Body of pancreas (tissue), 4 donors: ENCODE results near the gene OTX1. TPM values are rescaled to one million over a fixed set of nuclear protein-coding genes. Genes with fewer than 3 reads are reported as not detected.

Experiments
- ATAC-seq: fragments of 150-250 bp; one replicate; pipeline ENCODE4 v1.9.1; 2016
- DNase-seq, 4 donors: peaks; one replicate each; pipeline ENCODE4 v3.0.0-alpha.2; 2019
- H3K27ac ChIP-seq, 4 donors: fragments of 200-600 bp; sonication (generic); 1 replicate in 3 of 4; 2 replicates in 1 of 4; pipeline versions ENCODE4 v1.5.1 to v1.6.1; 2016 to 2019; ENCODE audit warnings: mild to moderate bottlenecking in 1 of 4, mixed read lengths in 1 of 4, moderate library complexity in 1 of 4
- H3K27me3 ChIP-seq, 2 donors: fragments of 200-600 bp; sonication (generic); one replicate each; pipeline ENCODE4 v1.6.0; 2016; ENCODE audit warnings: mild to moderate bottlenecking in 1 of 2
- H3K36me3 ChIP-seq, 2 donors: fragments of 200-600 bp; sonication (generic); replicated peaks in 1 of 2; 2 replicates each; pipeline ENCODE4 v1.5.1; 2016; ENCODE audit warnings: low read depth in 2 of 2; ENCODE audit not compliant: insufficient read depth in 1 of 2
- H3K4me1 ChIP-seq: fragments of 200-600 bp; sonication (generic); one replicate; pipeline ENCODE4 v1.6.0; 2016
- H3K4me3 ChIP-seq, 2 donors: fragments of 200-600 bp; sonication (generic); 1 replicate in 1 of 2; 2 replicates in 1 of 2; pipeline ENCODE4 v1.5.1; 2016 to 2019
- H3K9me3 ChIP-seq, 3 donors: fragments of 200-600 bp; sonication (generic); 1 replicate in 2 of 3; 2 replicates in 1 of 3; pipeline ENCODE4 v1.5.1; 2016
- POLR2A ChIP-seq, 3 donors: fragments of 450-650 bp; IDR thresholded peaks; one replicate each; pipeline ENCODE4 v1.6.1; 2016; ENCODE audit warnings: antibody characterized with exemption in 3 of 3, mild to moderate bottlenecking in 2 of 3
- WGBS, 2 donors: methylation state at CpG; one replicate each; pipeline ENCODE4 v1.1.5; 2017; 5-methylcytosine and 5-hydroxymethylcytosine counted together
- intact Hi-C: fragments of 100-400 bp; cut with DNase I; formaldehyde crosslinking; loops from one replicate; pipeline ENCODE4 v1.15.1; 2023
- total RNA-seq, 2 donors: library from RNA; depleted of rRNA; stranded (reverse); fragments of >200 nt; gene quantifications; one replicate each; pipeline ENCODE4 v1.1.0, GENCODE V29; 2016
- TF ChIP-seq, protein P1 (sequence below), 7 experiments: fragments of 450-650 bp in 4 of 7; fragments of 200-600 bp in 3 of 7; sonication (generic) in 3 of 7; IDR thresholded peaks; one replicate each; pipeline ENCODE4 v1.5.1; 2016 to 2019; ENCODE audit warnings: antibody characterized with exemption in 7 of 7

Gene OTX1
- total RNA-seq, 2 donors from 2014 or later: not detected

DNA sequence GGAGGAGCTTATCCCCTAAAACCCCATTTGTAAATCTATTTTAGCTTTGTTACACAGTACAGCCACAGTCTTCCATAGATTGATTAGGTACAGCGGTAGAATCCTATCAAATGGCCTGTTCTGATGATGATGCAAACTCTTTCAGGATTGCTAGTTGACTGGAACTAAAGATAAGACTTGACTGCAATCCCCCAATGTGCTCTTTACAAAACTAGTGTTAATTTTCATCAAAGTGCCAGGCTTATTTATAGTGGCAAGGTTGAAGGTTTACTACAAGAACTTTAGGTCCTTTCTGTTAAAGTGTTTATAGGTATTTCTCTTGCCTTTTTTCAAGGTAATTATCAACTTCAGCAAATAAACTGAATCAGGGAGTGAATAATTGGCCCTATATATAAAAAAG is 9.0 kb upstream of the OTX1 start:
- ATAC-seq (no peak), DNase-seq (no peak)
- H3K36me3 ChIP-seq: no peaks in the 10 kb centered on the region
- H3K27ac ChIP-seq: no peak overlapping the region
- 91 to 96% methylated on average over 1 of the region's 1 CpG for WGBS, 2 donors
- H3K4me3 ChIP-seq: no peak overlapping the region
- TF ChIP-seq POLR2A (IDR thresholded peaks at IDR 0.05): no peak
- TF ChIP-seq, protein P1, sequence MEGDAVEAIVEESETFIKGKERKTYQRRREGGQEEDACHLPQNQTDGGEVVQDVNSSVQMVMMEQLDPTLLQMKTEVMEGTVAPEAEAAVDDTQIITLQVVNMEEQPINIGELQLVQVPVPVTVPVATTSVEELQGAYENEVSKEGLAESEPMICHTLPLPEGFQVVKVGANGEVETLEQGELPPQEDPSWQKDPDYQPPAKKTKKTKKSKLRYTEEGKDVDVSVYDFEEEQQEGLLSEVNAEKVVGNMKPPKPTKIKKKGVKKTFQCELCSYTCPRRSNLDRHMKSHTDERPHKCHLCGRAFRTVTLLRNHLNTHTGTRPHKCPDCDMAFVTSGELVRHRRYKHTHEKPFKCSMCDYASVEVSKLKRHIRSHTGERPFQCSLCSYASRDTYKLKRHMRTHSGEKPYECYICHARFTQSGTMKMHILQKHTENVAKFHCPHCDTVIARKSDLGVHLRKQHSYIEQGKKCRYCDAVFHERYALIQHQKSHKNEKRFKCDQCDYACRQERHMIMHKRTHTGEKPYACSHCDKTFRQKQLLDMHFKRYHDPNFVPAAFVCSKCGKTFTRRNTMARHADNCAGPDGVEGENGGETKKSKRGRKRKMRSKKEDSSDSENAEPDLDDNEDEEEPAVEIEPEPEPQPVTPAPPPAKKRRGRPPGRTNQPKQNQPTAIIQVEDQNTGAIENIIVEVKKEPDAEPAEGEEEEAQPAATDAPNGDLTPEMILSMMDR (IDR thresholded peaks at IDR 0.05): no peak
- no peaks in the 10 kb centered on the region for H3K27me3 ChIP-seq
- H3K9me3 ChIP-seq: no peaks in the 10 kb centered on the region
- H3K4me1 ChIP-seq: no peaks in the 10 kb centered on the region
- intact Hi-C loops: no loop called here

DNA sequence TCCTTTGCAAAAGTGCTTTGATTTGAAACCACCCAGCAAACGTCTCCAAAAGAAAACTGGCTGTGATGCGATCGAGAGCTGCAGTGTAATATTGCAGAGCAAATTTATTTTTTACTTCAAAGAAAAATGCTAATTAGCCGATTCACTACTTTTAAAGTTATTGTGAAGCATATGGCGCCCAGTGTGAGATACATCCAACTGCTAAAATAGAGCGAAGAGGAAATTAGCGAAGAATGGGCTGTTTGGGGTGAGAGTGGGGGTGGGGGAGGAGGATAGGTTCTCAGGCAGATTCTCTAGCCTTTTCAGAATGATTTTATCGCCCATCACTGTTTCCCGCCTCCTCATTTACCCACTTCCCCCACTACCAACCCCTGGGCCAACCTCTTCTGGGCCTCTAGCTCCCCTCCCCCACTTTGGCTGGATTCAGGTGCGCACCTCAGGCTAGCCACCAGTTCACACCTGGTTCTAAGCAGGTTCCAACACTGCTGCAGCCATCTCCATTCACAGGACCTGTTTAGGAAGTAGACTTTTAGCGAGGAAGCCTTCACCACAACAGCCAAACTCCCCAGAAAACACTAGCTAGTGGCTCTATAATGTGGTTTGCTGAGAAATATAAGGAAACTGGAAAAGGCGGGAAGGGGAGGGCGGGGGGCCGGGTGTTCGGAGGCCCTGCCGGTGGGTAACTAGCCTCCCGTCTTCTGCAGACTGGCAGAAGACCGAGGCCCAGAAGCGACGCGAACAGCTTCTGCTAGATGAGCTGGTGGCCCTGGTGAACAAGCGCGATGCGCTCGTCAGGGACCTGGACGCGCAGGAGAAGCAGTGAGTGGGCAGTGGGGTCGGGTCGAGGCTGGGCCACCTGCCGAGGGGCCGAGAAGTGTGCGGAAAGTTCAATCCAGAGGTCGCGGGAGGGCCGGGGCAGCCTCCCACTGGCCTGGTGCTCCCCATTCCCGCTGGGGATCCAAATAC is 6.0 kb upstream of the OTX1 start:
- Histone ChIP-seq H3K36me3 (no peaks in the 10 kb centered on the region), H3K4me3 (no peak overlapping the region), H3K27me3 (peaks cover 0 to 7% of the 10 kb centered on the region in 2 donors), H3K4me1 (peaks cover 17% of the 10 kb centered on the region), H3K9me3 (no peaks in the 10 kb centered on the region), H3K27ac (no peak overlapping the region)
- intact Hi-C loops: no loop called here
- no peak for ATAC-seq
- TF ChIP-seq POLR2A (IDR thresholded peaks at IDR 0.05): no peak
- TF ChIP-seq, protein P1 (IDR thresholded peaks at IDR 0.05): no peak
- 96% methylated on average over 36 of the region's 36 CpGs for WGBS, 2 donors
- DNase-seq: no peak

DNA sequence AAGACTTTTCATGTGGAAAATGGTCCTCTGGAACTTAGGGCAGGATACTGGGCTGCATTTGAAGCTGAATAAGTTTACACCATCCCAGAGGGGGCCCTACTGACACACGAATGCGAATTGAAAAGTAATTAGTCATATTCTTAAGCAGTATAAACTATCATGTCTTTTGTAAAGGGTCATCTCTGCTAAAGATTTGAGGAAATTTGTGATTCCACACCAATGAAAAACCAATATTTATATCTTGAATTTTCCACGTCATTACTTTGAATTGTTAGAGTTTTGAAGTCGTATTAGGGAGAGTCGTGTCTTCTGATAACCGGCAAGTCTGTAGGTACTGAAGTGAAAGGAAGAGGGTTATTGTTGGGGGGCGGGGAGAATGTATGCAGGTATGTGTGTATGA is 4.1 kb upstream of the OTX1 start:
- Histone ChIP-seq H3K27ac (no peak overlapping the region), H3K4me3 (no peak overlapping the region), H3K27me3 (peaks cover 0 to 7% of the 10 kb centered on the region in 2 donors), H3K36me3 (no peaks in the 10 kb centered on the region), H3K4me1 (peaks cover 30% of the 10 kb centered on the region), H3K9me3 (no peaks in the 10 kb centered on the region)
- intact Hi-C loops: no loop called here
- no peak for ATAC-seq
- no peak for TF ChIP-seq POLR2A (IDR thresholded peaks at IDR 0.05)
- TF ChIP-seq, protein P1 (IDR thresholded peaks at IDR 0.05): no peak
- 96 to 97% methylated on average over 7 of the region's 7 CpGs for WGBS, 2 donors
- no peak for DNase-seq

DNA sequence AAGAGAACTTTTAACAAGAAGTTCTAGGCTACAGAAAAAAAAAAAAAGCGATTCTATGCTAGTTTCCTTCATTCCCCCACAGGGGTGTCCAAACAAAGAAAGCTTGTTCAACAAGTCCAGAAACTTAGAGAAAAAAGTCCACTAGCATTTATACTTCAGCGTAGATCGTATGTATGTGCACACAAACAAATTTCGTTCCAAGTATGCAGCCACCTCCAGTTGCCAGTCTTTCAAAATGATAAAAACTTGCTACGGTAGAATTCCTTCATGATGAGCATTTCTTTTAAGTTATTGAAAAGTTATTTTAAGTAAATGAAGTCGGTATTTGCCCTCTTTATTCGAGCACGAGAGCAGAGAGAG is 3.7 kb upstream of the OTX1 start:
- H3K27me3 ChIP-seq: peaks cover 0 to 7% of the 10 kb centered on the region in 2 donors
- H3K4me3 ChIP-seq: no peak overlapping the region
- ATAC-seq: no peak
- no peaks in the 10 kb centered on the region for H3K36me3 ChIP-seq
- H3K9me3 ChIP-seq: no peaks in the 10 kb centered on the region
- intact Hi-C loops: no loop called here
- peaks cover 31% of the 10 kb centered on the region for H3K4me1 ChIP-seq
- TF ChIP-seq POLR2A (IDR thresholded peaks at IDR 0.05): no peak
- TF ChIP-seq, protein P1 (IDR thresholded peaks at IDR 0.05): no peak
- no peak overlapping the region for H3K27ac ChIP-seq
- WGBS, 2 donors: 77 to 96% methylated on average over 8 of the region's 8 CpGs
- DNase-seq: no peak
